GM19328 (cell line): Measurements from ENCODE around the gene DHRS13.

Experiments used
- ATAC-seq: cut with Tn5 transposase; IDR thresholded peaks from one replicate; pipeline ENCODE4 v1.9.1; 2021; ENCODE audit warnings: mild to moderate bottlenecking, moderate library complexity; ENCODE audit not compliant: unreplicated experiment

DHRS13 gene, protein sequence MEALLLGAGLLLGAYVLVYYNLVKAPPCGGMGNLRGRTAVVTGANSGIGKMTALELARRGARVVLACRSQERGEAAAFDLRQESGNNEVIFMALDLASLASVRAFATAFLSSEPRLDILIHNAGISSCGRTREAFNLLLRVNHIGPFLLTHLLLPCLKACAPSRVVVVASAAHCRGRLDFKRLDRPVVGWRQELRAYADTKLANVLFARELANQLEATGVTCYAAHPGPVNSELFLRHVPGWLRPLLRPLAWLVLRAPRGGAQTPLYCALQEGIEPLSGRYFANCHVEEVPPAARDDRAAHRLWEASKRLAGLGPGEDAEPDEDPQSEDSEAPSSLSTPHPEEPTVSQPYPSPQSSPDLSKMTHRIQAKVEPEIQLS

GRCh38 chr17:28902819-28903545 is at the start of gene DHRS13:
DHRS13 (minus strand) TSS chr17:28903079; CDS start chr17:28902944, 135 bp downstream.
- peak; percentile 77 for ATAC-seq

GRCh38 chr17:28951991-28952975 is 49.4 kb upstream of the DHRS13 start:
- peak; percentile 56 for ATAC-seq

- ATAC-seq: peak; percentile 53
Observed at GRCh38 chr17:28951428-28951990, 48.6 kb upstream of the DHRS13 start, which contains the start of gene PHF12. PHF12 (minus strand) TSS chr17:28951518; CDS start chr17:28950960, 558 bp downstream.

DNA sequence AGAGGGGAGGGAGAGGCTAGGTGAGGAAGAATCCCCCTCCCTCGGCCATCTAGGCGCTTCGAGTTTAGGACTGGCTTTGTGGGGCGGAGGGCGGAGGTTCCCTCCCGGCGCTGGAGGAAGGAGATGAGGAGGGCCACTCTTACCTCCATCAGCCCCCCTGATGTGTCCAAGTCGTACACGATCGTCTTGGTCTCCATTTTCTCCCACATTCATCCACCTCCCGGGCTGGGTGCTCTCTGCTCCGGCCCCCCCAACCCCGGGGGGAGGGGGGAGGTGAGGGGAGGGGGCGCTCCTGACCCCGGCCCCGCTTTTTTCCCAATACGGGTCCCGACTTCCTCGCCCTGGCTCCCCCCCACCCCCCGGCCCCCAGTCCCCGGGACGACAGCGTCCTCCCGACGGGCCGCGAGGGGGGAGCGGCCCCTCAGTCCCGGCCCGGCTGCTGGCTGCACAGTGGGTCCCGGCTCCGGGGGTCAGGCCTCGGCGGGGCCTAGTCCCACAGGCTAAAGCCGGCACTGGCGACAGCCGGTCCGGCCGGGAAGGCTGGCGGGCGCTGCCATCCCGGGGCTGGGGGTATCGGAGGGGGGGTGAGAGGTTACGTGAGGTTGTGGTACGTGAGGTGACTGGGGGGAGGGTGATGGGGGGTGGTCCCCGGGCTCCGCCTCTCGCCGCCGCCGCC is 48.0 kb upstream of the DHRS13 start:
- no peak for ATAC-seq

DNA sequence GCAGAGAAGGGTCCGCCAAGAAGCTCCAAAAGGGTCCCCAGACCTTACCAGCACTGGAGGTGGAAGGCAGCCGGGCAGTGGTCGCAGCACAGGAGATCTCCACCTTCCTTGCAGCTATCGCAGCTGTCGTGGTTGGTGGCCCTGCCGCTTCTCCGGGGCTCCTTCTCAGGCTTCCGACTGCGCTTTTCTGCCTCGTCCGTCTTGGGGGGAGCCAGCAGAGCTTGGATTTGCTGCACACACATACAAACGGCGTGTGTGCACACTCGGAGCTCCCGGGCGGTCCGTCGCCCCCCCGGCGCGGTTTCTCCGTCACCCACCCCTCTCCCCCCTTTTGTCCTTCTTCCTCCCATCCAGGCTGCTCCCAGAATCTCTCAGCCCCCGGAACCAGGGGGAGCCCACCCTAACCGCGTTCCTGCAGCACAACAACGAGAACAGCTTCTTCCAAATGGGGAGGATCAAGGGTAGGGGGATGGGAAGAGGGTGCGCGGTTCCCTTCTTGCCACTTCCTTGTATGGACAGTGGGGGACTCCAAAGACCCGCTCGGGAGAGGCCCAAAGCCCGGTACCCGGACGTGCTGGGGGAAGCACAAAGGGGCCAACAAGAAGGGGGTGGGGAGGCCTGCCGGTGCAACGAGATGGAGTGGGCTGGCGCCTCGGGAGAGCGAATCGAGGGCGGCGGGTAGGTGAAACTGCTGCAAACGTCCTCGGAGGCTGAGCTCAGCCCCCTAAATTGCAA is 47.3 kb upstream of the DHRS13 start:
- ATAC-seq: no peak

DNA sequence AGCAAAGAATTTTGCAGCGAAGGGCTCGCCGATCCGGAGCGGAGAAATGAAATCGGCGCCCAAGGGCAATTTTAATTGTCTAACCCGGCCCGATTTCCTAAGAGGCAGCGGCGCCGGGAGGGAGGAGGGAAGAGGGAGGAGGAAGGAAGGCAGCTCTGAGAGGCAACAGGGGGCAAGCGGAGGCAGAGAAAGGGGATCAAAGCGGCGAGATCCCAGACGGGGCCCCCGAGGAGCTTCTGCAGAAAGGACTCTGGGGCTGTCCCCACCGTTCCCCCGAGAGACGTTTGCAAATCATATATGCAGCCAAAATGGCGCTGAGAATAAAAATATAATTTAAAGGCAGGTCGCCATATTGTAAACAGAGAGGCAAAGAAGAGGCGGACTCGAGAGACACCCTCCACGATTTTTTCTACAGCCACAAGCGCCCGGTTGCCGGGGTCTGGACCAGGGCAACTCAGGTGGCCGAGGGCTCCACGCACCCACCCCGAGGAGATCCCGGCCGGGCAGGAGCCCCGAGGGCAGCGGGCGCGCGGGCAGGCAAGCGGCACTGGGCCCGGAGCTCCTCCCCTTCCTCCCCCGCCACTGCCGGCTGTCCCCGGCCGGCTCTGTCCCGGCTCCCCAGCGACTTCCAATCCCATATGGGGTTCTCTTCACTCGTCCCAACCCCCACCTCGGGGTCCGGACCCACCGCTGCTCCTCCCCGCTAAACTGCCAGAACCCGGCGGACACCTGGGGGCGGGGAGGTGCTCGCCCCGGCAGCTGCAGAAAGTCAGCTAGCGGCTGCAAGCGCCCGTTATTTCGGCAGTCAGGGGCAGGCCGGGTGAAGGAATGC is 46.5 kb upstream of the DHRS13 start:
- no peak for ATAC-seq

DNA sequence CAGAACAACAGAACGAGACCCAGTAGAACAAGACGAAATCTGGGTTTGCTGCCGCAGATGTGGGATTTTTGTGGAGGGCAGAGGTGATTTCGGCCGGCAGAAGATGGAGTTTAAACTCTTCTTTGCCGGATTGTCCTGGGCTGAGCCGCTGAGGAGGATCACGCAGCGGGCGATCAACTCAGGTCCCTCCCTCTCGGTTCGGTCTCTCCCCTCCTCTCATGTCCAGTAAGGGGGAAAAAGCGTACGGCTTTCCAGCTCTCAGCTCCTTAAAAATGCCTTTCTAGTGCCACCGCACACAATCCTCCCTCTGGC is 46.0 kb upstream of the DHRS13 start:
- no peak for ATAC-seq

DNA sequence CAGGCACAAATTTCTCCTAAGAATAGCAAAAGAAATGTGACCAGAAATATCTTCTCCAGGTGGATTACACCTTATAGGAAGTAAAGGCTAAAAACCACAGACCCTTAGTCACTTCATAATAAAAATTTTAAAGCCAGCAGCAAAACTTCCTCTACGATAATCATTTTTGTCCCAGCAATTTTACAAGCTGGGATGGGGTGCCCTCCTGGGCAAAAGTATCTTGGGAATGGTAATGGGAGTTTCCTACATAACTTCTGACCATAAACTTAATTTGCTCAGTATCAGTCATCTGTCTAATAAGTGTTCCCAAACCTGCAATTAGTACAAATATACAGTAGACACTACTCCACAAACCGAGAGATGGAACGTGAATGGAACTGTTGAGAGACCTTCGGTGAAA is 45.5 kb upstream of the DHRS13 start:
- no peak for ATAC-seq

- ATAC-seq: no peak
Observed at GRCh38 chr17:28947639-28948038, 44.8 kb upstream of the DHRS13 start.

DNA sequence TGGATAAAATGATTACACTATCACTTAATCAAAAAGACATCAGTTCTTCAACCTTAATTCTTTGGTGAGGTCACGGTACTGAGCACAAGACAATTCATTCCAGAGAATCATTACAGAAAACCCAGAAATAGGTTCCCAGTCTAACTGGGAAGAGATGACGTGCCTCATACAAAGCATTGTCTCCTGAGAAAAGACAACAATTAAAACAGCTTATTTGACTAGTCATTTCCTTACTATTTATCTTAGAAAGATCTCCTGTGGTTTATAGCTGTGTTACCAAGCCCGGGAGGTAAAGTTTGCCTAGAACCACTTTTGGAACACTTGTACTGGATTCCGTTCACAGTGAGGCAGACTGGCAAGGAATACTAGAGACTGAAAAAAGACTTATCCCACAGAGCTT is 43.4 kb upstream of the DHRS13 start:
- no peak for ATAC-seq

- no peak for ATAC-seq
Observed at GRCh38 chr17:28944862-28945741, 42.2 kb upstream of the DHRS13 start.

GRCh38 chr17:28944343-28944742 is 41.5 kb upstream of the DHRS13 start:
- no peak for ATAC-seq

GRCh38 chr17:28942925-28943324 is 40.0 kb upstream of the DHRS13 start:
- ATAC-seq: no peak

GRCh38 chr17:28941251-28941650 is 38.4 kb upstream of the DHRS13 start:
- no peak for ATAC-seq

- no peak for ATAC-seq
Observed at GRCh38 chr17:28940675-28941074, 37.8 kb upstream of the DHRS13 start.

DNA sequence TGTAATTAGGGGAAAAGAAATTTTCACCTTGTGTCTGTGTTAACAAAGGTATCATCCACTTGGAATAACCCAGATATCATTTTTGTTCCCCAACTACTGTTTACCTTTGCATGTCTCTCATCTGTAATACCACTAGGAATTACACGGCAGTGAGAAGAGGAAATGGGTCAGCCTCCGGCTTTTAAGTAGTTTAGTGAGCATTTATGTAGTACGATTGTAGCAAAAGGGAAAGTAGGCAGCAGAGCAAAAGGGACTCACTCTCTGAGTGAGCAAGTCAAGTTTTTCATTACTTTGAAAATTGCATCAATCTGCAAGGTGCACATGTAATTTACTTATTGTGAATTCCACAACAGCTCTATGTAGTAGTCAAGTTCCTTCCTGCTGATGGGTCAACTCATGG is 37.3 kb upstream of the DHRS13 start:
- ATAC-seq: no peak

DNA sequence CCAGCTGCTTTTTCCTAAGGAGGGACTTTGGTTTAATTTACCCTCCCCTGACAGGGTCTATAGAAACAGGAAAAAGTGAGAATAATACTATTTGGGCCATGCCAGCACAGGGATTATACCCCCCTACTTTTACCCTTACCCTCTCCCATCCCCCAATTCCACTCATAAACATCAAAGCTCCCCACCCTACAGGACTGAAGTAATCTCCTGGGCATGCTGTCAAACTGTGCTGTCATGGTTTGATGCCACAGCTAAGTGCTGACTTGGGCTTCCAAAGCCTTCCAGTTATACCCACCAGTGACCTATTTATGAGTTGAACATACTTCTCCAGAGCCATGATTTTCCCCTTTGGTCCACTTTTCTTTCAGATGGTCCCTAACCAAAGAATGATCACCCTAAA is 35.7 kb upstream of the DHRS13 start:
- no peak for ATAC-seq
